Measurements from ENCODE around the gene HPS4. TPM values are rescaled to one million over a fixed set of nuclear protein-coding genes. Genes with fewer than 3 reads are reported as not detected.

HPS4 gene
- total RNA-seq, 2 experiments from 2014 or later: 36.8 to 38.6 TPM

- ChIA-PET CTCF (no interaction called here), POLR2A (no interaction called here)
Observed at GRCh38 chr22:26406118-26406517, 77.5 kb downstream of the HPS4 start.

GRCh38 chr22:26404851-26405421 is 78.6 kb downstream of the HPS4 start:
- POLR2A ChIA-PET: no interaction called here
- CTCF ChIA-PET: no interaction called here

- ChIA-PET CTCF (interaction anchor here (1.0 kb wide), 1 partner anchor 13 kb away, joined by 3 read pairs; no protein-coding TSS in a partner anchor), POLR2A (interaction anchor here (1.0 kb wide), 1 partner anchor 9 kb away, joined by 3 read pairs; no protein-coding TSS in a partner anchor)
Observed at GRCh38 chr22:26401726-26402125, 81.9 kb downstream of the HPS4 start.

Other genes with a start within 250 kb of the HPS4 start
- gene ASPHD2, start 54.5 kb downstream of the HPS4 start, total RNA-seq: 10 to 100 TPM; 14.5 to 15.1 TPM
- 10 to 100 TPM; 33.6 to 33.8 TPM for gene SRRD, start 94 bp upstream of the HPS4 start, total RNA-seq
- gene TFIP11, start 28.7 kb upstream of the HPS4 start, total RNA-seq: 10 to 100 TPM; 46.4 to 48.6 TPM
- gene TPST2, start 106.3 kb upstream of the HPS4 start, total RNA-seq: 10 to 100 TPM; 42.4 to 42.9 TPM
- not detected for gene CRYBB1, start 134.2 kb upstream of the HPS4 start, total RNA-seq
- gene CRYBA4, start 138.2 kb upstream of the HPS4 start, total RNA-seq: not detected
- 10 to 100 TPM; 15.4 to 16.9 TPM for gene MIAT, start 173.8 kb upstream of the HPS4 start, total RNA-seq